Hepatocyte (in vitro differentiated cells): ENCODE data around the gene NEB.

Experiments used
- EZH2 ChIP-seq: fragments of 200-600 bp; sonication (generic); IDR thresholded peaks from 2 replicates; pipeline ENCODE4 v1.6.1; 2016; ENCODE audit warnings: antibody characterized with exemption, mild to moderate bottlenecking, borderline replicate concordance
- TF ChIP-seq, protein P1 (sequence below): fragments of 200-600 bp; sonication (generic); IDR thresholded peaks from 2 replicates; pipeline ENCODE4 v1.5.1; 2016; ENCODE audit warnings: antibody characterized with exemption, mild to moderate bottlenecking; ENCODE audit not compliant: poor library complexity

DNA sequence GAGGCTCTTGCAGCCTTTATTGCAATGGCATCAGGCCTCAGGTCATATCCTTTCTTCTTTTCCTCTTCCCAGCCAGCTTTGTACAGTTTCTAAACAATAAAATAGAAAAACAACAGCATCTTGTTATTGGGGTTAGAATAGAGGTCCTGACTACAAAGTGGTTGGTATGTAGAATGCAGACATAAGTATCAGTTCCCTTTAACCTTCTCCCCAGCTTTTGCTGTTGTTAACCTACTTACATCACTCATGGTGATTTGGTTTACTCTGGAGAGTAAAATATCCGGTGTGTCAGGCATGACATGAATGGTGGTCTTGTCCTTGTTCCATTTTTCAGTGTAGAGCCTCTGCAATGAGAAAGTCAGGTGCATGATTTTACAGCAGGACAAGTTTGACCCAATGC, 69.8 kb downstream of the NEB start:
- TF ChIP-seq, protein P1, sequence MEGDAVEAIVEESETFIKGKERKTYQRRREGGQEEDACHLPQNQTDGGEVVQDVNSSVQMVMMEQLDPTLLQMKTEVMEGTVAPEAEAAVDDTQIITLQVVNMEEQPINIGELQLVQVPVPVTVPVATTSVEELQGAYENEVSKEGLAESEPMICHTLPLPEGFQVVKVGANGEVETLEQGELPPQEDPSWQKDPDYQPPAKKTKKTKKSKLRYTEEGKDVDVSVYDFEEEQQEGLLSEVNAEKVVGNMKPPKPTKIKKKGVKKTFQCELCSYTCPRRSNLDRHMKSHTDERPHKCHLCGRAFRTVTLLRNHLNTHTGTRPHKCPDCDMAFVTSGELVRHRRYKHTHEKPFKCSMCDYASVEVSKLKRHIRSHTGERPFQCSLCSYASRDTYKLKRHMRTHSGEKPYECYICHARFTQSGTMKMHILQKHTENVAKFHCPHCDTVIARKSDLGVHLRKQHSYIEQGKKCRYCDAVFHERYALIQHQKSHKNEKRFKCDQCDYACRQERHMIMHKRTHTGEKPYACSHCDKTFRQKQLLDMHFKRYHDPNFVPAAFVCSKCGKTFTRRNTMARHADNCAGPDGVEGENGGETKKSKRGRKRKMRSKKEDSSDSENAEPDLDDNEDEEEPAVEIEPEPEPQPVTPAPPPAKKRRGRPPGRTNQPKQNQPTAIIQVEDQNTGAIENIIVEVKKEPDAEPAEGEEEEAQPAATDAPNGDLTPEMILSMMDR = no peak
- TF ChIP-seq EZH2 = no peak
